GM19043 (cell line): ENCODE data around the gene CACNA2D1.

Experiments used
- ATAC-seq: cut with Tn5 transposase; IDR thresholded peaks from one replicate; pipeline ENCODE4 v1.9.1; 2021; ENCODE audit warnings: low read depth; ENCODE audit not compliant: unreplicated experiment

Gene CACNA2D1

GRCh38 chr7:82358009-82358578 is 85.5 kb downstream of the CACNA2D1 start:
- ATAC-seq = no peak

- ATAC-seq = no peak
Measured at GRCh38 chr7:82348251-82348650, 95.3 kb downstream of the CACNA2D1 start.

GRCh38 chr7:82347808-82348207 is 95.8 kb downstream of the CACNA2D1 start:
- no peak for ATAC-seq

- no peak for ATAC-seq
Measured at GRCh38 chr7:82345886-82346285, 97.7 kb downstream of the CACNA2D1 start.

GRCh38 chr7:82343716-82344115 is 99.9 kb downstream of the CACNA2D1 start:
- ATAC-seq = no peak

- ATAC-seq = no peak
Measured at GRCh38 chr7:82339958-82340357, 103.6 kb downstream of the CACNA2D1 start.

- ATAC-seq = no peak
Measured at GRCh38 chr7:82335927-82336326, 107.7 kb downstream of the CACNA2D1 start.

GRCh38 chr7:82335001-82335400 is 108.6 kb downstream of the CACNA2D1 start:
- no peak for ATAC-seq

GRCh38 chr7:82331234-82331633 is 112.3 kb downstream of the CACNA2D1 start:
- no peak for ATAC-seq

- ATAC-seq = no peak
Measured at GRCh38 chr7:82330706-82331215, 112.8 kb downstream of the CACNA2D1 start.

GRCh38 chr7:82327898-82328297 is 115.7 kb downstream of the CACNA2D1 start:
- ATAC-seq = no peak

GRCh38 chr7:82325416-82325815 is 118.2 kb downstream of the CACNA2D1 start:
- ATAC-seq = no peak

- ATAC-seq = no peak
Measured at GRCh38 chr7:82323806-82324205, 119.8 kb downstream of the CACNA2D1 start.

GRCh38 chr7:82319674-82320118 is 123.9 kb downstream of the CACNA2D1 start:
- ATAC-seq = no peak

GRCh38 chr7:82318786-82319185 is 124.8 kb downstream of the CACNA2D1 start:
- ATAC-seq = no peak

GRCh38 chr7:82317760-82318159 is 125.8 kb downstream of the CACNA2D1 start:
- ATAC-seq = no peak

GRCh38 chr7:82317257-82317721 is 126.3 kb downstream of the CACNA2D1 start:
- no peak for ATAC-seq

GRCh38 chr7:82313269-82313668 is 130.3 kb downstream of the CACNA2D1 start:
- no peak for ATAC-seq

- no peak for ATAC-seq
Measured at GRCh38 chr7:82312646-82313045, 130.9 kb downstream of the CACNA2D1 start.

GRCh38 chr7:82305347-82306005 is 138.1 kb downstream of the CACNA2D1 start:
- ATAC-seq = no peak

GRCh38 chr7:82294865-82295264 is 148.7 kb downstream of the CACNA2D1 start:
- ATAC-seq = no peak

GRCh38 chr7:82294382-82294784 is 149.2 kb downstream of the CACNA2D1 start:
- ATAC-seq = no peak
